Measurements from ENCODE around the gene GABRG3.

GABRG3 gene

GRCh38 chr15:27124287-27124871, 153.4 kb downstream of the GABRG3 start:
- no peak for TF ChIP-seq CTCF (IDR thresholded peaks at IDR 0.05; ENCODE audit: poor library complexity, severe bottlenecking)
- ATAC-seq (ENCODE audit: low read depth): no peak
- DNase-seq (ENCODE audit: low spot score): no peak
- Histone ChIP-seq H3K36me3 (ENCODE audit: low read depth) (no peaks in the 10 kb centered on the region), H3K4me3 (ENCODE audit: severe bottlenecking) (no peak overlapping the region), H3K9me3 (ENCODE audit: severe bottlenecking) (no peaks in the 10 kb centered on the region), H3K27ac (ENCODE audit: poor library complexity, severe bottlenecking) (no peak overlapping the region), H3K27me3 (ENCODE audit: insufficient read depth, poor library complexity, severe bottlenecking) (no peaks in the 10 kb centered on the region), H3K4me1 (ENCODE audit: insufficient read depth, poor library complexity, severe bottlenecking) (no peaks in the 10 kb centered on the region)

DNA sequence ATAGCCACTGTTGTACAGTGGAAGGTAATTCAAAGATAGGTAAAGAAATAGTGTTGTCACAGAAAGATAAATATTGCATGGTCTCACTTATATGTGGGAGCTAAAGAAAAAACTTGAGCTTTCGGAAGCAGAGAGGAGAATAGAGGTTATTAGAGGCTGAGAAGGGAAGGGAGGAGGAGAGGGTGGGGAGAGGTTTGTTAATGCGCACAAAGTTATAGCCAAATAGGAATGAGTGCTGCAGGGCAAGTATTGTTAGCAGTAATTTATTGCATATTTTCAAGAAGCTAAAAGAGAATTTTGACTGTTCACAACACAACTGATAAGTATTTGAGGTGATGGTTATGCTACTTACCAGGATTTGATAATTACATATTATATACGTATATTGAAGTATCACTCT, 154.2 kb downstream of the GABRG3 start:
- Histone ChIP-seq H3K36me3 (ENCODE audit: low read depth) (no peaks in the 10 kb centered on the region), H3K4me1 (ENCODE audit: insufficient read depth, poor library complexity, severe bottlenecking) (no peaks in the 10 kb centered on the region), H3K4me3 (ENCODE audit: severe bottlenecking) (no peak overlapping the region), H3K27ac (ENCODE audit: poor library complexity, severe bottlenecking) (no peak overlapping the region), H3K9me3 (ENCODE audit: severe bottlenecking) (no peaks in the 10 kb centered on the region), H3K27me3 (ENCODE audit: insufficient read depth, poor library complexity, severe bottlenecking) (no peaks in the 10 kb centered on the region)
- no peak for DNase-seq (ENCODE audit: low spot score)
- ATAC-seq (ENCODE audit: low read depth): no peak
- no peak for TF ChIP-seq CTCF (IDR thresholded peaks at IDR 0.05; ENCODE audit: poor library complexity, severe bottlenecking)

GRCh38 chr15:27126449-27126848, 155.5 kb downstream of the GABRG3 start:
- no peak for ATAC-seq (ENCODE audit: low read depth)

GRCh38 chr15:27127815-27128570, 157.0 kb downstream of the GABRG3 start:
- no peaks in the 10 kb centered on the region for H3K27me3 ChIP-seq (ENCODE audit: insufficient read depth, poor library complexity, severe bottlenecking)
- no peak for TF ChIP-seq CTCF (IDR thresholded peaks at IDR 0.05; ENCODE audit: poor library complexity, severe bottlenecking)
- no peaks in the 10 kb centered on the region for H3K36me3 ChIP-seq (ENCODE audit: low read depth)
- ATAC-seq (ENCODE audit: low read depth) (no peak), DNase-seq (ENCODE audit: low spot score) (no peak)
- no peak overlapping the region for H3K4me3 ChIP-seq (ENCODE audit: severe bottlenecking)
- no peak overlapping the region for H3K27ac ChIP-seq (ENCODE audit: poor library complexity, severe bottlenecking)
- no peaks in the 10 kb centered on the region for H3K4me1 ChIP-seq (ENCODE audit: insufficient read depth, poor library complexity, severe bottlenecking)
- peaks cover 3% of the 10 kb centered on the region for H3K9me3 ChIP-seq (ENCODE audit: severe bottlenecking)

More at GRCh38 chr15:27126449-27126848, 155.5 kb downstream of the GABRG3 start:
- no peak for DNase-seq (ENCODE audit: low spot score)
- H3K4me1 ChIP-seq (ENCODE audit: insufficient read depth, poor library complexity, severe bottlenecking): no peaks in the 10 kb centered on the region
- peaks cover 3% of the 10 kb centered on the region for H3K9me3 ChIP-seq (ENCODE audit: severe bottlenecking)
- H3K27ac ChIP-seq (ENCODE audit: poor library complexity, severe bottlenecking): no peak overlapping the region
- TF ChIP-seq CTCF (IDR thresholded peaks at IDR 0.05; ENCODE audit: poor library complexity, severe bottlenecking): no peak
- H3K36me3 ChIP-seq (ENCODE audit: low read depth): no peaks in the 10 kb centered on the region
- no peaks in the 10 kb centered on the region for H3K27me3 ChIP-seq (ENCODE audit: insufficient read depth, poor library complexity, severe bottlenecking)
- H3K4me3 ChIP-seq (ENCODE audit: severe bottlenecking): no peak overlapping the region

GRCh38 chr15:27133249-27133648, 162.3 kb downstream of the GABRG3 start:
- Histone ChIP-seq H3K9me3 (ENCODE audit: severe bottlenecking) (peaks cover 3% of the 10 kb centered on the region), H3K36me3 (ENCODE audit: low read depth) (no peaks in the 10 kb centered on the region), H3K27me3 (ENCODE audit: insufficient read depth, poor library complexity, severe bottlenecking) (no peaks in the 10 kb centered on the region), H3K4me3 (ENCODE audit: severe bottlenecking) (no peak overlapping the region), H3K4me1 (ENCODE audit: insufficient read depth, poor library complexity, severe bottlenecking) (no peaks in the 10 kb centered on the region), H3K27ac (ENCODE audit: poor library complexity, severe bottlenecking) (no peak overlapping the region)
- no peak for TF ChIP-seq CTCF (IDR thresholded peaks at IDR 0.05; ENCODE audit: poor library complexity, severe bottlenecking)
- DNase-seq (ENCODE audit: low spot score) (no peak), ATAC-seq (ENCODE audit: low read depth) (no peak)

Measured in RWPE2 (cell line).